ENCODE measurements around the gene SETD2. TPM values are rescaled to one million over a fixed set of nuclear protein-coding genes. Genes with fewer than 3 reads are reported as not detected.
"Not testable (repeated sequence)": the region's sequence is repeated elsewhere in the genome, so short reads cannot be mapped to it uniquely, and the experiment has no call there.

The SETD2 gene
- polyA plus RNA-seq, 1 experiment = 30.8 TPM

DNA sequence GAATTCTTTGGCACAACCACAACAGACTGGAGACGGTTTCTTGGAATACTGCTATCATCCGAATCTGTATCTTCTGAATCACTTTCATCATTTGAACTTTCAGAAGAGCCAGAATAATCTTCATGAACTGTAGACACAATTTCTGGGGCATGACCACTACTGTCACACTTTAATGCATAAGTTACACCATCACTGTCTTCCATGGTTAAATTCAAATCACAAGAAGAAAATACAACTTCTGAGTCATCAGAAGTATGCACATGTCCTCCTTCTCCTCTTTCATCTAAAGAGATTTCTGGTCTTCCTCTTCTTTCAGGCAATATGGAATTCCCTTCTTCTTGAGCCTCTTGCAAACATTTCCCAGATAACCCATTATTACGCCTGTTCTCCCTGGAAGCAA lies 42.5 kb downstream of the SETD2 start:
- POLR2A ChIA-PET = no interaction called here
- no peaks in the 10 kb centered on the region for H3K9me3 ChIP-seq (ENCODE audit: control insufficient read depth, insufficient read depth, low read length)

DNA sequence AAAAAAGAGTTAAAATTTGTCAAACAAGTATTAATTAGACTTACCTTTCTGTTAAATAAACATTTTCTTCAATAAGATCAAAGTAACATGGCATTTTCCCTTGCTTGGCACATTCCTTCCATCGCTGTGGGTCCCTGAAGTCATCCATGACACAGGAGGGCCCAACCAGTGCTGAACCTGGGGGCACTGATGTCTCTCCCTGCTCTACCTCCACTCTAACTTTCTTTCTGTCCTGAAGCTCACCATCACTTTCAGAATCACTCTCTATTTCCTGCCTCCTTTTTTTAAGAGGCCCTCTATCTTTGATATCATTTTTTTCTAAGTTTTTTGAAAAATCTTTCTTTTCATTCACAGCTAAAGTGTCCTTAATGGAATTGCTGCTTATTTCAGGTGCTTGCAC lies 43.8 kb downstream of the SETD2 start:
- no peak overlapping the region for H3K27ac ChIP-seq (ENCODE audit: low read depth, low read length)
- H3K4me3 ChIP-seq (ENCODE audit: low read depth, low read length) = no peak overlapping the region
- no peaks in the 10 kb centered on the region for H3K27me3 ChIP-seq (ENCODE audit: control insufficient read depth, insufficient read depth, low read length)
- ChIA-PET CTCF (no interaction called here), POLR2A (no interaction called here)
- TF ChIP-seq, protein P1, sequence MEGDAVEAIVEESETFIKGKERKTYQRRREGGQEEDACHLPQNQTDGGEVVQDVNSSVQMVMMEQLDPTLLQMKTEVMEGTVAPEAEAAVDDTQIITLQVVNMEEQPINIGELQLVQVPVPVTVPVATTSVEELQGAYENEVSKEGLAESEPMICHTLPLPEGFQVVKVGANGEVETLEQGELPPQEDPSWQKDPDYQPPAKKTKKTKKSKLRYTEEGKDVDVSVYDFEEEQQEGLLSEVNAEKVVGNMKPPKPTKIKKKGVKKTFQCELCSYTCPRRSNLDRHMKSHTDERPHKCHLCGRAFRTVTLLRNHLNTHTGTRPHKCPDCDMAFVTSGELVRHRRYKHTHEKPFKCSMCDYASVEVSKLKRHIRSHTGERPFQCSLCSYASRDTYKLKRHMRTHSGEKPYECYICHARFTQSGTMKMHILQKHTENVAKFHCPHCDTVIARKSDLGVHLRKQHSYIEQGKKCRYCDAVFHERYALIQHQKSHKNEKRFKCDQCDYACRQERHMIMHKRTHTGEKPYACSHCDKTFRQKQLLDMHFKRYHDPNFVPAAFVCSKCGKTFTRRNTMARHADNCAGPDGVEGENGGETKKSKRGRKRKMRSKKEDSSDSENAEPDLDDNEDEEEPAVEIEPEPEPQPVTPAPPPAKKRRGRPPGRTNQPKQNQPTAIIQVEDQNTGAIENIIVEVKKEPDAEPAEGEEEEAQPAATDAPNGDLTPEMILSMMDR (IDR thresholded peaks at IDR 0.05; ENCODE audit: low read depth, low read length) = no peak
- no peak for DNase-seq (ENCODE audit: low read depth, low spot score)
- no peaks in the 10 kb centered on the region for H3K9me3 ChIP-seq (ENCODE audit: control insufficient read depth, insufficient read depth, low read length)

More for the DNA sequence above, 42.5 kb downstream of the SETD2 start:
- H3K27ac ChIP-seq (ENCODE audit: low read depth, low read length) = no peak overlapping the region
- H3K27me3 ChIP-seq (ENCODE audit: control insufficient read depth, insufficient read depth, low read length) = no peaks in the 10 kb centered on the region
- TF ChIP-seq, protein P1 (IDR thresholded peaks at IDR 0.05; ENCODE audit: low read depth, low read length) = no peak
- no peak overlapping the region for H3K4me3 ChIP-seq (ENCODE audit: low read depth, low read length)
- DNase-seq (ENCODE audit: low read depth, low spot score) = no peak
- CTCF ChIA-PET = no interaction called here

DNA sequence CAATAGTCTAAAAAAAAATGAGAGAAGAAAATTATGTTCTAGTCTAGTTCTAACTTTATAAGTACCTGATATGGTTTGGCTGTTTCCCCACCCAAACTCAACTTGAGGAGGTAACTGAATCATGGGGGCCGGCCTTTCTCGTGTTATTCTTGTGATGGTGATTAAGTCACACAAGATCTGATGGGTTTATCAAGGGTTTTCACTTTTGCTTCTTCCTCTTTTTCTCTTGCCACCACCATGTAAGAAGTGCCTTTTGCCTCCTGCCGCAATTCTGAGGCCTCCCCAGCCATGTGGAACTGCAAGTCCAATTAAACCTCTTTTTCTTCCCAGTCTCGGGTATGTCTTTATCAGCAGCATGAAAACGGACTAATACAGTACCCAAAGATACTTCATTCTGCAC lies 44.5 kb downstream of the SETD2 start:
- CTCF ChIA-PET; DNase-seq (ENCODE audit: low read depth, low spot score); H3K27me3 ChIP-seq (ENCODE audit: control insufficient read depth, insufficient read depth, low read length); POLR2A ChIA-PET; H3K4me3 ChIP-seq (ENCODE audit: low read depth, low read length); H3K27ac ChIP-seq (ENCODE audit: low read depth, low read length); H3K9me3 ChIP-seq (ENCODE audit: control insufficient read depth, insufficient read depth, low read length): not testable (repeated sequence)

DNA sequence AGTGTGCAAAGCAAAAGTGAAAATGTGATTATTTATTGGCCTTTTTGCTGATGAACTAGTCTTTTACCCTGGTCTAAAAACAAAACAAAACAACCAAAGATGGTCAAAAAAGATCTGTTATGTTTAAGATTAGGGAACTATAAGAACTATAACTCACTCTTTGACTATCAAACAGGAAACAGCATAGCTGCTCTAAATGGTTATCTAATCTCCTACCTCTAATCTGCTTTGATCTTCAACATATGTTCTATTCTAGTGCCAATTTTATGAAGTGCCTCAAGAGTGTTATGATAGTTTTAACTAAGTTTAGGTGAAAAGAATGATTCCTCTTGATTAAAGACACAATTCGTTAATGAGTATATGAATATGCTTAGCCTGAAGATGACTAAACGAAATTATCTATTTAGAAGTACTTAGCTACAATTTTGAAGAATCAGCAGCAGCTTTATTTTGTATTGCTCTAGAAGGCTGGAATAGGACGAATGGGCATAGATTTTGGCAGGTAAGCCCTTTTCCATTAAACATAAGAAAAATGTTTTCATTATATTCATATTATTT lies 46.0 kb downstream of the SETD2 start:
- no peaks in the 10 kb centered on the region for H3K27me3 ChIP-seq (ENCODE audit: control insufficient read depth, insufficient read depth, low read length)
- no peak overlapping the region for H3K4me3 ChIP-seq (ENCODE audit: low read depth, low read length)
- POLR2A ChIA-PET = no interaction called here
- H3K9me3 ChIP-seq (ENCODE audit: control insufficient read depth, insufficient read depth, low read length) = no peaks in the 10 kb centered on the region
- TF ChIP-seq, protein P1 (IDR thresholded peaks at IDR 0.05; ENCODE audit: low read depth, low read length) = no peak
- CTCF ChIA-PET = interaction anchor here (0.7 to 1.2 kb wide), 2 partner anchors 272 to 559 kb away, joined by 4 to 5 read pairs; no protein-coding TSS in a partner anchor
- H3K27ac ChIP-seq (ENCODE audit: low read depth, low read length) = no peak overlapping the region
- DNase-seq (ENCODE audit: low read depth, low spot score) = no peak

DNA sequence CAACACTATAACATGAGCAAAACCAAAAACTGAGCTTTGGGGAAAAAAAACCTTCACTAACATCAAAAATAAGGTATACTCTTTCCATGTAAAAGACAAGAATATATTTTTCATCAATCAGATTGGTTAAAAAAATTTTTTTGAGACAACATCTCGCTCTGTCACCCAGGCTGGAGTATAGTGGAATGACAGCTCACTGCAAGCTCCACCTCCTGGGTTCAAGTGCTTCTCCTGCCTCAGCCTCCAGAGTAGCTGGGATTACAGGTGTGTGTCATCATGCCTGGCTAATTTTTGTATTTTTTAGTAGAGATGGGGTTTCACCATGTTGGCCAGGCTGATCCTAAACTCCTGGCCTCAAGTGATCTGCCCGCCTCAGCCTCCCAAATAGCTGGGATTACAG lies 48.4 kb downstream of the SETD2 start:
- H3K9me3 ChIP-seq (ENCODE audit: control insufficient read depth, insufficient read depth, low read length); POLR2A ChIA-PET; H3K27me3 ChIP-seq (ENCODE audit: control insufficient read depth, insufficient read depth, low read length); H3K27ac ChIP-seq (ENCODE audit: low read depth, low read length); H3K4me3 ChIP-seq (ENCODE audit: low read depth, low read length); DNase-seq (ENCODE audit: low read depth, low spot score): not testable (repeated sequence)
- CTCF ChIA-PET = interaction anchor here (0.8 to 1.2 kb wide), 2 partner anchors 19 to 209 kb away, joined by 3 to 6 read pairs; no protein-coding TSS in a partner anchor

DNA sequence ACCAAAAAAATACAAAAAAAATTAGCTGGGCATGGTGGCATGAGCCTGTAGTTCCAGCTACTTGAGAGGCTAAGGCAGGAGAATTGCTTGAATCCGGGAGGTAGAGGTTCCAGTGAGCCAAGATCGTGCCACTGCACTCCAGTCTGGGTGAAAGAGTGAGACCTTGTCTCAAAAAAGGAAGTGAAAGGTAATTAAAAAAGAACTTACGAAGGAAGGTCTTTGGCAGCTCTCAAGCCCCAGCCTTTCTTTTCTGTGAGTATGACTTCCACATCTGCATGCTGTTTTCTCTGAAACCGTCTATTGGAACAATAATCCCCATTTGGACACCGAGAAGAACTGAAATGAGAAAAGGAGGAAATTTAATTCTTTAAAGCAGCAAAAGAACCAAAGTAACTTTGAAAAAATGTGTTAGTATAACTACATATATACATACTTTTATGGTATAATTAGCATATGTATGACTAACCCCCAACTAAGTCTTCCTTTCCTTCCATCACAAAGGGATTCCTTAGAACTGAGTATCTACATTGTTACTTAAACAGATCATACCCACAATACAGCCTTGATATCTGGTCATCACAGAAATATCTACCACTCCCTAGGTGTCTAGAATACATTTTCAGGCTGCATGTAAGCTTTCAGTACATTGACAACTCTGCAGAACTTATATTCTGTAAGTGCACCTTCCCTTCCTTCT lies 50.1 kb downstream of the SETD2 start:
- ChIA-PET CTCF (interaction anchor here (0.5 kb wide), 1 partner anchor 650 kb away, joined by 3 read pairs; no protein-coding TSS in a partner anchor), POLR2A (interaction anchor here (0.6 to 0.8 kb wide), 2 partner anchors 17 to 51 kb away, joined by 4 to 5 read pairs; partner anchors contain the start of gene SETD2)
- Histone ChIP-seq H3K4me3 (ENCODE audit: low read depth, low read length) (peak overlapping the region; percentile 11; the same call in 1 of the 2 replicates), H3K9me3 (ENCODE audit: control insufficient read depth, insufficient read depth, low read length) (no peaks in the 10 kb centered on the region), H3K27me3 (ENCODE audit: control insufficient read depth, insufficient read depth, low read length) (no peaks in the 10 kb centered on the region), H3K27ac (ENCODE audit: low read depth, low read length) (peak overlapping the region; percentile 93)
- TF ChIP-seq, protein P1 (IDR thresholded peaks at IDR 0.05; ENCODE audit: low read depth, low read length) = no peak
- peak; percentile 67 for DNase-seq (ENCODE audit: low read depth, low spot score)
